Large intestine (tissue), 3 donors: ENCODE data around the gene CMBL. TPM values are rescaled to one million over a fixed set of nuclear protein-coding genes. Genes with fewer than 3 reads are reported as not detected.
"Not testable (repeated sequence)": the region's sequence is repeated elsewhere in the genome, so short reads cannot be mapped to it uniquely, and the experiment has no call there.

ENCODE experiments used
- DNase-seq, 2 donors: peaks; one replicate each; pipeline versions ENCODE4 v3.0.0 to v3.0.0-alpha.2; 2013
- H3K27ac ChIP-seq: one replicate; pipeline ENCODE4 v1.5.1; 2013; ENCODE audit warnings: low read length
- H3K27me3 ChIP-seq: 2 replicates; pipeline ENCODE4 v1.6.1; 2013; ENCODE audit warnings: low read length; ENCODE audit not compliant: control insufficient read depth, insufficient read depth
- H3K36me3 ChIP-seq: 2 replicates; pipeline ENCODE4 v1.6.1; 2013; ENCODE audit warnings: low read length; ENCODE audit not compliant: control insufficient read depth, insufficient read depth
- H3K4me1 ChIP-seq: one replicate; pipeline ENCODE4 v1.6.1; 2013; ENCODE audit warnings: low read length; ENCODE audit not compliant: control insufficient read depth, insufficient read depth
- H3K4me3 ChIP-seq: one replicate; pipeline ENCODE4 v1.5.1; 2013; ENCODE audit warnings: low read length
- H3K9me3 ChIP-seq: one replicate; pipeline ENCODE4 v1.6.1; 2013; ENCODE audit warnings: mild to moderate bottlenecking, low read depth, low read length, moderate library complexity; ENCODE audit not compliant: control insufficient read depth
- WGBS: methylation state at CpG from one replicate; pipeline ENCODE4 v1.1.5; 2013; ENCODE audit warnings: low lambda C conversion rate; ENCODE audit not compliant: insufficient coverage; 5-methylcytosine and 5-hydroxymethylcytosine counted together
- polyA plus RNA-seq: library from polyadenylated mRNA; unstranded; fragments of 120-200 nt; gene quantifications from one replicate; pipeline ENCODE4 v1.2.1, GENCODE V29; 2013

CMBL gene
- polyA plus RNA-seq, 1 donor = 61.2 TPM

- H3K9me3 ChIP-seq = no peaks in the 10 kb centered on the region
- H3K27ac ChIP-seq = no peak overlapping the region
- no peak overlapping the region for H3K4me3 ChIP-seq
- H3K4me1 ChIP-seq = peaks cover 11% of the 10 kb centered on the region
- no peaks in the 10 kb centered on the region for H3K27me3 ChIP-seq
- WGBS = no CpG with 5 or more reads among the region's 6 CpGs
- H3K36me3 ChIP-seq = peaks cover 28% of the 10 kb centered on the region
- no peak for DNase-seq
These were observed 21.4 kb downstream of the CMBL start for GRCh38 chr5:10286162-10286861.

GRCh38 chr5:10285362-10285761 is 22.3 kb downstream of the CMBL start:
- not testable (repeated sequence) for H3K27ac ChIP-seq, DNase-seq
- WGBS = 60% methylated on average over 2 of the region's 8 CpGs

GRCh38 chr5:10283927-10284635 is 23.6 kb downstream of the CMBL start:
- Histone ChIP-seq H3K4me1 (peaks cover 4% of the 10 kb centered on the region), H3K36me3 (peaks cover 23% of the 10 kb centered on the region), H3K27me3 (no peaks in the 10 kb centered on the region), H3K9me3 (no peaks in the 10 kb centered on the region), H3K27ac (no peak overlapping the region), H3K4me3 (no peak overlapping the region)
- WGBS = no CpG with 5 or more reads among the region's 17 CpGs
- DNase-seq = peak; percentile 51 to 74

More at GRCh38 chr5:10285362-10285761, 22.3 kb downstream of the CMBL start:
- peaks cover 28% of the 10 kb centered on the region for H3K36me3 ChIP-seq
- not testable (repeated sequence) for H3K9me3 ChIP-seq, H3K27me3 ChIP-seq, H3K4me3 ChIP-seq
- peaks cover 11% of the 10 kb centered on the region for H3K4me1 ChIP-seq

- Histone ChIP-seq H3K9me3 (no peaks in the 10 kb centered on the region), H3K4me1 (no peaks in the 10 kb centered on the region), H3K36me3 (peaks cover 12% of the 10 kb centered on the region), H3K4me3 (no peak overlapping the region), H3K27me3 (no peaks in the 10 kb centered on the region), H3K27ac (no peak overlapping the region)
- WGBS = 93% methylated on average over 3 of the region's 7 CpGs
- DNase-seq = no peak
These were observed 27.6 kb downstream of the CMBL start for GRCh38 chr5:10279925-10280720.

DNA sequence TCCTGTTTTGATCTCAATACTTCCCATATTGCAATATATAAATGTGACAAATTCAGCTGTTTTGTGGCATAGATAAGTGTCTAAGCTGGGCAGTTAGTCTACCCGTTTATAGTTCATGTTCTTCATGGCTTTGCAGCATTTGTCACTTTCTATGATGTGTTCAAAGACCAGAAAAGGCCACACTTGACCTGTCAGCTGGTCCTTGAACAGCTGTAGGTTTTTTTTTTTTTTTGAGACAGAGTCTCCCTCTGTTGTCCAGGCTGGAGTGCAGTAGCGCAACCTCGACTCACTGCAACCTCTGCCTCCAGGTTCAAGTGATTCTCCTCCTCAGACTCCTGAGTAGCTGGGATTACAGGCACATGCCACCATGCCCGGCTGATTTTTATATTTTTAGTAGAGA is 28.4 kb downstream of the CMBL start:
- no CpG with 5 or more reads among the region's 4 CpGs for WGBS

DNA sequence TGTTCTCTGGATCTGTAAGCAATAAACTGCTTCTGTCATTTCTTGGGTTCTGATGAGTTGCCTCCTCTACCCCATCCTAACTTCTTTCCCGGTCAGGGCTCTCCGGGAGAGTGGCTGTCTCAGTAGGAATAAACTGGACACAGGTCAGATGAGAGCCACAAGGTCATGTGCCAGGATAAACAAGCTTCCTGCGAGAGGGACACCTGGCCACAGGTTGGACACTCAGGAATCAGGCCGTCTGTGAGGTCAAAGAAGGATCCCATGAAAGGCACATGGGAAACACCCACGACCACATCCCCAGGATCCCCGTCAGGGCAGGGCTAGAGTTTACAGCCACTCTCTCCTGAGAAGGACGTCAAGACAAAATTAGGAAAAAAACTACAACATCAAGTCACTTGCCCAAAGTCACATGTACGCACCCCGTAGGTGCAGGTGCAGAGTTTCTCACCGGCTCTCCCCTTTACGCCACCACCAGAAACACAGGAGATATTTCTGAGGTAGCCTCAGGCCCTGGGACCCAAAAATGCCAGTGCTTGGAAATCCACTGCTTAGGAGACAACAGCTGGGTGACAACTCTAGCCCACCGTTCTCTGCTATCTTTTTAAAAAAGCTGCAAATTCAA is 28.9 kb downstream of the CMBL start:
- Histone ChIP-seq H3K4me3 (no peak overlapping the region), H3K36me3 (peaks cover 14% of the 10 kb centered on the region), H3K9me3 (no peaks in the 10 kb centered on the region), H3K27me3 (no peaks in the 10 kb centered on the region), H3K4me1 (no peaks in the 10 kb centered on the region), H3K27ac (no peak overlapping the region)
- WGBS = no CpG with 5 or more reads among the region's 12 CpGs
- no peak for DNase-seq

More for the DNA sequence above, 28.4 kb downstream of the CMBL start:
- no peak overlapping the region for H3K4me3 ChIP-seq
- H3K4me1 ChIP-seq = no peaks in the 10 kb centered on the region
- no peak for DNase-seq
- H3K9me3 ChIP-seq = no peaks in the 10 kb centered on the region
- H3K27ac ChIP-seq = no peak overlapping the region
- no peaks in the 10 kb centered on the region for H3K27me3 ChIP-seq
- peaks cover 12% of the 10 kb centered on the region for H3K36me3 ChIP-seq

- WGBS = no CpG with 5 or more reads among the region's 13 CpGs
- H3K27ac ChIP-seq = no peak overlapping the region
- H3K27me3 ChIP-seq = no peaks in the 10 kb centered on the region
- H3K9me3 ChIP-seq = no peaks in the 10 kb centered on the region
- H3K4me3 ChIP-seq = no peak overlapping the region
- H3K36me3 ChIP-seq = peaks cover 14% of the 10 kb centered on the region
- no peak for DNase-seq
- no peaks in the 10 kb centered on the region for H3K4me1 ChIP-seq
These were observed 29.7 kb downstream of the CMBL start for GRCh38 chr5:10277773-10278630.

GRCh38 chr5:10276691-10277090 is 31.0 kb downstream of the CMBL start:
- DNase-seq = no peak
- WGBS = 100% methylated on average over 1 of the region's 7 CpGs
- H3K27me3 ChIP-seq = no peaks in the 10 kb centered on the region
- no peak overlapping the region for H3K4me3 ChIP-seq
- H3K4me1 ChIP-seq = no peaks in the 10 kb centered on the region
- H3K27ac ChIP-seq = no peak overlapping the region
- H3K36me3 ChIP-seq = peaks cover 14% of the 10 kb centered on the region
- no peaks in the 10 kb centered on the region for H3K9me3 ChIP-seq

- Histone ChIP-seq H3K27ac (no peak overlapping the region), H3K36me3 (peaks cover 14% of the 10 kb centered on the region), H3K4me1 (no peaks in the 10 kb centered on the region), H3K27me3 (no peaks in the 10 kb centered on the region), H3K9me3 (no peaks in the 10 kb centered on the region), H3K4me3 (no peak overlapping the region)
- 100% methylated on average over 1 of the region's 9 CpGs for WGBS
- no peak for DNase-seq
These were observed 31.7 kb downstream of the CMBL start for GRCh38 chr5:10275991-10276390.
